K562 (cell line): ENCODE measurements around the gene ISOC1. TPM values are rescaled to one million over a fixed set of nuclear protein-coding genes. Genes with fewer than 3 reads are reported as not detected.
A peak's percentile ranks its signal among the peaks of the same experiment; 100 is the strongest.

Source experiments
- ARID1B ChIP-seq: fragments of 450-650 bp; IDR thresholded peaks from 2 replicates; pipeline ENCODE4 v1.6.1; 2016; ENCODE audit warnings: antibody characterized with exemption, mild to moderate bottlenecking, inconsistent platforms
- BHLHE40 ChIP-seq: IDR thresholded peaks from 2 replicates; pipeline ENCODE4 v1.6.1; 2011; ENCODE audit warnings: low read length, improper control_type of control experiment
- BRD9 ChIP-seq: fragments of 450-650 bp; IDR thresholded peaks from 2 replicates; pipeline ENCODE4 v1.6.1; 2018; ENCODE audit warnings: low read depth; ENCODE audit not compliant: partially characterized antibody
- CBX3 ChIP-seq, 2 experiments: IDR thresholded peaks; 1 replicate in 1 of 2; 2 replicates in 1 of 2; pipeline ENCODE4 v1.6.1; 2012; ENCODE audit warnings: inconsistent platforms in 2 of 2, low read length in 2 of 2, borderline replicate concordance in 1 of 2, control low read depth in 1 of 2
- CEBPB ChIP-seq: fragments of 450-650 bp; IDR thresholded peaks from 2 replicates; pipeline ENCODE4 v1.6.1; 2016; ENCODE audit warnings: missing genetic modification characterization, missing compliant biosample characterization
- CHAMP1 ChIP-seq: fragments of 450-650 bp; IDR thresholded peaks from 2 replicates; pipeline ENCODE4 v1.6.1; 2016; ENCODE audit warnings: mild to moderate bottlenecking
- ETV1 ChIP-seq: fragments of 450-650 bp; conservative IDR thresholded peaks from 2 replicates; pipeline ENCODE4 v1.6.1; 2016; ENCODE audit warnings: missing genetic modification characterization, control low read depth, low read depth, missing compliant biosample characterization
- FOXK2 ChIP-seq, 2 experiments: fragments of 450-650 bp; IDR thresholded peaks in 1 of 2; conservative IDR thresholded peaks in 1 of 2; 2 replicates each; pipeline ENCODE4 v1.6.1; 2016; ENCODE audit warnings: low read depth in 2 of 2, mild to moderate bottlenecking in 1 of 2
- GATAD2B ChIP-seq: fragments of 450-650 bp; IDR thresholded peaks from 2 replicates; pipeline ENCODE4 v1.6.1; 2017; ENCODE audit warnings: mild to moderate bottlenecking, borderline replicate concordance
- NCOA1 ChIP-seq: fragments of 450-650 bp; IDR thresholded peaks from 2 replicates; pipeline ENCODE4 v1.6.1; 2016; ENCODE audit warnings: low read depth
- NFE2L1 ChIP-seq: fragments of 450-650 bp; IDR thresholded peaks from 2 replicates; pipeline ENCODE4 v1.6.1; 2016; ENCODE audit warnings: missing genetic modification characterization, low read depth, mild to moderate bottlenecking, missing compliant biosample characterization, moderate library complexity, borderline replicate concordance
- NFXL1 ChIP-seq: fragments of 450-650 bp; formaldehyde crosslinking; IDR thresholded peaks from 2 replicates; pipeline ENCODE4 v1.4.0; 2021; ENCODE audit warnings: mild to moderate bottlenecking
- PML ChIP-seq: IDR thresholded peaks from 2 replicates; pipeline ENCODE4 v1.6.1; 2012; ENCODE audit warnings: low read length, inconsistent platforms
- PTRF ChIP-seq: fragments of 450-650 bp; IDR thresholded peaks from 2 replicates; pipeline ENCODE4 v1.6.1; 2016; ENCODE audit warnings: mild to moderate bottlenecking, missing genetic modification characterization, missing compliant biosample characterization
- RBM25 ChIP-seq: fragments of 200-400 bp; formaldehyde crosslinking; IDR thresholded peaks from 2 replicates; pipeline ENCODE4 v1.6.1; 2018; ENCODE audit warnings: low read length, low read depth, moderate library complexity; ENCODE audit not compliant: severe bottlenecking
- RFX7 ChIP-seq: fragments of 250-450 bp; sonication (Bioruptor Pico); IDR thresholded peaks from 2 replicates; pipeline ENCODE4 v1.5.1; 2021; ENCODE audit warnings: mild to moderate bottlenecking
- RNF2 ChIP-seq: sonication (generic); IDR thresholded peaks from 2 replicates; pipeline ENCODE4 v1.6.1; 2016
- TEAD2 ChIP-seq: fragments of 450-650 bp; IDR thresholded peaks from 2 replicates; pipeline ENCODE4 v1.6.1; 2016; ENCODE audit warnings: missing genetic modification characterization, control low read depth, missing compliant biosample characterization
- UBTF ChIP-seq, 2 experiments: IDR thresholded peaks; 2 replicates each; pipeline ENCODE4 v1.6.1; 2012; ENCODE audit warnings: improper control_type of control experiment in 2 of 2, low read depth in 2 of 2, low read length in 2 of 2, borderline replicate concordance in 1 of 2
- USF2 ChIP-seq: sonication (generic); formaldehyde crosslinking; IDR thresholded peaks from 2 replicates; pipeline ENCODE4 v1.5.0; 2020; ENCODE audit warnings: missing genetic modification reagents
- ZNF143 ChIP-seq: sonication (generic); formaldehyde crosslinking; IDR thresholded peaks from 2 replicates; pipeline ENCODE4 v1.9.0; 2022; ENCODE audit warnings: mild to moderate bottlenecking, missing genetic modification reagents
- ZNF316 ChIP-seq: fragments of 450-650 bp; IDR thresholded peaks from 2 replicates; pipeline ENCODE4 v1.6.1; 2016
- ZNF57 ChIP-seq: fragments of 450-650 bp; formaldehyde crosslinking; IDR thresholded peaks from 2 replicates; pipeline ENCODE4 v1.4.0; 2020; ENCODE audit warnings: mild to moderate bottlenecking, moderate library complexity
- polyA plus RNA-seq, 8 experiments: library from polyadenylated mRNA; depleted of rRNA in 4 of 8; stranded (reverse) in 5 of 8; unstranded in 3 of 8; fragments of >200 nt; fragmentation: Nextera tagmentation in 2 of 8; fragmentation: Illumina TruSeq in 1 of 8; extraction: Ambion mirVana in 2 of 8; extraction: Trizol in 1 of 8; gene quantifications; 2 replicates each; pipeline versions ENCODE4 v1.2.1 to v1.2.3, GENCODE V29; 2011 to 2014; ENCODE audit warnings: inconsistent platforms in 1 of 8, missing spikeins in 1 of 8
- total RNA-seq, 7 experiments: library from RNA; depleted of rRNA in 6 of 7; stranded (reverse); fragments of >200 nt in 6 of 7; fragmentation: Illumina TruSeq in 2 of 7; extraction: Trizol in 2 of 7; gene quantifications; 2 replicates each; pipeline versions ENCODE4 v1.2.1 to v1.2.3, GENCODE V29; 2011 to 2021; ENCODE audit warnings: low replicate concordance in 1 of 7

Gene ISOC1
- total and polyA plus RNA-seq, 9 of the 15 experiments (the other 6 are each of a cell fraction or from before 2014, with no cell fraction given), result 14.0 to 67.9 (median 51.3) TPM

GRCh38 chr5:129082225-129083136 lies 12.1 kb upstream of the ISOC1 start (continued):
- TF ChIP-seq GATAD2B (0 out of 2 replicates have a peak, but pooled peaks have one; percentile 10), ZNF143 (CRISPR knock-in tag) (no peak), USF2 (CRISPR knock-in tag) (no peak), ETV1 (tag) (peak; percentile 55), NFE2L1 (tag) (no peak), FOXK2 (conservative IDR thresholded peaks at IDR 0.05 in 1 of 2, IDR thresholded peaks at IDR 0.05 in 1 of 2; ENCODE audit: low read depth in 2 of 2) (peak in 1 of 2 experiments; percentile 44; a peak in 2 of 4 replicates), CEBPB (tag) (peak; percentile 97), RFX7 (CRISPR knock-in tag) (no peak), ZNF316 (no peak), NFXL1 (CRISPR knock-in tag) (no peak), ARID1B (peak; percentile 98), CBX3 (IDR thresholded peaks at IDR 0.05; ENCODE audit: borderline replicate concordance in 1 of 2, low read length in 2 of 2) (peak in 1 of 2 experiments; percentile 62; a peak in 1 of 3 replicates), PTRF (tag) (no peak), UBTF (IDR thresholded peaks at IDR 0.05; ENCODE audit: borderline replicate concordance in 1 of 2, low read depth in 2 of 2, low read length in 2 of 2) (0 out of 4 replicates have a peak, but pooled peaks of 1 of the 2 experiments have one; percentile 39), RNF2 (peak; percentile 58), RBM25 (no peak), ZNF57 (CRISPR knock-in tag) (no peak), PML (peak; percentile 65; the same call in 1 of the 2 replicates), CHAMP1 (peak; percentile 84), BRD9 (peak; percentile 79), TEAD2 (tag) (no peak), NCOA1 (peak; percentile 72), BHLHE40 (peak; percentile 30; the same call in 1 of the 2 replicates)
- TF ChIP-seq, all 486 proteins: peak for 100
